Activated naive CD8-positive, alpha-beta T cell (primary cell): ENCODE results near the gene R3HDM4.
A peak's percentile ranks its signal among the peaks of the same experiment; 100 is the strongest.

ENCODE experiments used
- H3K27ac Mint-ChIP-seq: one replicate; pipeline ENCODE4 v1.8.0; 2021; ENCODE audit warnings: mixed read lengths
- H3K27me3 Mint-ChIP-seq: one replicate; pipeline ENCODE4 v1.8.0; 2021; ENCODE audit warnings: mixed read lengths
- H3K36me3 Mint-ChIP-seq: one replicate; pipeline ENCODE4 v1.8.0; 2021; ENCODE audit warnings: mixed read lengths
- H3K4me1 Mint-ChIP-seq: one replicate; pipeline ENCODE4 v1.8.0; 2021; ENCODE audit warnings: low read depth, mixed read lengths
- H3K4me3 Mint-ChIP-seq: one replicate; pipeline ENCODE4 v1.8.0; 2021; ENCODE audit warnings: mild to moderate bottlenecking, mixed read lengths
- H3K9me3 Mint-ChIP-seq: one replicate; pipeline ENCODE4 v1.8.0; 2021; ENCODE audit warnings: low read depth, mixed read lengths

R3HDM4 gene

GRCh38 chr19:873084-873483, 39.9 kb downstream of the R3HDM4 start:
- peaks cover 15% of the 10 kb centered on the region for H3K4me1 Mint-ChIP-seq
- no peaks in the 10 kb centered on the region for H3K9me3 Mint-ChIP-seq
- no peak overlapping the region for H3K4me3 Mint-ChIP-seq
- no peak overlapping the region for H3K27ac Mint-ChIP-seq
- peaks cover 2% of the 10 kb centered on the region for H3K36me3 Mint-ChIP-seq
- H3K27me3 Mint-ChIP-seq: no peaks in the 10 kb centered on the region

GRCh38 chr19:872266-872951, 40.6 kb downstream of the R3HDM4 start:
- peaks cover 2% of the 10 kb centered on the region for H3K36me3 Mint-ChIP-seq
- no peaks in the 10 kb centered on the region for H3K9me3 Mint-ChIP-seq
- no peaks in the 10 kb centered on the region for H3K27me3 Mint-ChIP-seq
- peak overlapping the region; percentile 54 for H3K27ac Mint-ChIP-seq
- H3K4me3 Mint-ChIP-seq: peak overlapping the region; percentile 70
- peaks cover 15% of the 10 kb centered on the region for H3K4me1 Mint-ChIP-seq

- Mint-ChIP-seq H3K9me3 (no peaks in the 10 kb centered on the region), H3K27ac (peak overlapping the region; percentile 41), H3K4me3 (peak overlapping the region; percentile 70), H3K36me3 (peaks cover 2% of the 10 kb centered on the region), H3K27me3 (no peaks in the 10 kb centered on the region), H3K4me1 (peaks cover 15% of the 10 kb centered on the region)
Observed at GRCh38 chr19:871446-872265, 41.4 kb downstream of the R3HDM4 start.

DNA sequence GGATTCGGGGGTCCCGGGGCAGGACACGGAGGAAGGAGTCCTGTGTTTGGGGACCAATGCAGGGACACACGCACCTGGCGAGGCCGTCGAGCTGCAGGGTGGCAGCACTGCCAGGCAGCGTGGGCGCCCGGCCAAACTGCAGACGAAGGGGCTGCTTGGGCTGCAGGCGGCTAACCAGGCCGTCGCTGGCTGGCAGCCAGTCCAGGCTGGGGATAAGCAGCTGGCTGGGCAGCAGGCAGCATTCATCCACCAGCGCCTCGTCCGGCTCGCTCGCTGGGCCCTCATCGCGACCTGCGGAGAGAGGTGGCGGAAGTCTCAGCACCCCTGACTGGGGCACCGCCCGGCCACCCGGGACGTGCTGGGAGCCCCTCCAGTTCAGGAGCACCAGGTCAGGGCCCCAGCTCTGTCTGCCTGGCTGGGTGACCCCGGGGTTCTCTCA, 42.0 kb downstream of the R3HDM4 start:
- H3K27me3 Mint-ChIP-seq: no peaks in the 10 kb centered on the region
- H3K4me3 Mint-ChIP-seq: no peak overlapping the region
- no peaks in the 10 kb centered on the region for H3K9me3 Mint-ChIP-seq
- H3K27ac Mint-ChIP-seq: no peak overlapping the region
- peaks cover 15% of the 10 kb centered on the region for H3K4me1 Mint-ChIP-seq
- peaks cover 2% of the 10 kb centered on the region for H3K36me3 Mint-ChIP-seq

- Mint-ChIP-seq H3K4me1 (peaks cover 14% of the 10 kb centered on the region), H3K4me3 (peak overlapping the region; percentile 20), H3K9me3 (no peaks in the 10 kb centered on the region), H3K36me3 (peaks cover 2% of the 10 kb centered on the region), H3K27ac (no peak overlapping the region), H3K27me3 (no peaks in the 10 kb centered on the region)
Observed at GRCh38 chr19:870314-870713, 42.7 kb downstream of the R3HDM4 start.

- H3K9me3 Mint-ChIP-seq: no peaks in the 10 kb centered on the region
- no peak overlapping the region for H3K4me3 Mint-ChIP-seq
- no peaks in the 10 kb centered on the region for H3K27me3 Mint-ChIP-seq
- H3K36me3 Mint-ChIP-seq: peaks cover 2% of the 10 kb centered on the region
- peaks cover 14% of the 10 kb centered on the region for H3K4me1 Mint-ChIP-seq
- peak overlapping the region; percentile 50 for H3K27ac Mint-ChIP-seq
Observed at GRCh38 chr19:869245-870177, 43.5 kb downstream of the R3HDM4 start.

- no peak overlapping the region for H3K27ac Mint-ChIP-seq
- no peaks in the 10 kb centered on the region for H3K27me3 Mint-ChIP-seq
- H3K36me3 Mint-ChIP-seq: peaks cover 2% of the 10 kb centered on the region
- peaks cover 16% of the 10 kb centered on the region for H3K4me1 Mint-ChIP-seq
- no peak overlapping the region for H3K4me3 Mint-ChIP-seq
- no peaks in the 10 kb centered on the region for H3K9me3 Mint-ChIP-seq
Observed at GRCh38 chr19:868458-869244, 44.4 kb downstream of the R3HDM4 start.

GRCh38 chr19:867855-868457, 45.1 kb downstream of the R3HDM4 start:
- no peaks in the 10 kb centered on the region for H3K27me3 Mint-ChIP-seq
- H3K4me1 Mint-ChIP-seq: peaks cover 22% of the 10 kb centered on the region
- H3K27ac Mint-ChIP-seq: no peak overlapping the region
- peaks cover 2% of the 10 kb centered on the region for H3K36me3 Mint-ChIP-seq
- H3K9me3 Mint-ChIP-seq: no peaks in the 10 kb centered on the region
- H3K4me3 Mint-ChIP-seq: no peak overlapping the region

DNA sequence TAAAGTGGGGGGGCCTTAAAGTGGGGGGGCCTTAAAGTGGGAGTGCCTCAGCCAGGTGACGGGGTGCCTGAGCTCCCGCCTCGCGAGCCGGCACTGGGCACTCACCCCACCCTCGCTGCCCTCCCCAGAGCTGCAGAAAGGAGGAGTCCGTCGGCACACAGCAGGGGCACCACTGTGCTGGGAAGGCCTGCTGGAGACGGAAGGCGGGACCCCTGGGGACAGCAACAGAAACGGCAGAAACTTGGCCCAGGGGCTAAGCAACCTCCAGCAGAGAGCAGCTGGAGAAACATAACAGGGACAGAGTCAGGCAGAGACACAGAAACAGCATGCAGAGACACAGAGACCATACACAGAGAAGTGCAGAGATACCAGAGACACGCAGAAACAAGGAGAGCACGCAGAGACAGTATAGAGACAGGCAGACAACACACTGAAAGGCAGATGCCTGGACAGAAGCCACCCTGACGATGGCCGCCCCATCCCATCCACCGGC, 45.7 kb downstream of the R3HDM4 start:
- Mint-ChIP-seq H3K4me3 (no peak overlapping the region), H3K27ac (no peak overlapping the region)

GRCh38 chr19:866769-867300, 46.2 kb downstream of the R3HDM4 start:
- Mint-ChIP-seq H3K4me1 (peaks cover 18% of the 10 kb centered on the region), H3K9me3 (no peaks in the 10 kb centered on the region), H3K27me3 (no peaks in the 10 kb centered on the region), H3K36me3 (peaks cover 2% of the 10 kb centered on the region), H3K4me3 (no peak overlapping the region), H3K27ac (no peak overlapping the region)

More for the DNA sequence above, 45.7 kb downstream of the R3HDM4 start:
- Mint-ChIP-seq H3K9me3 (no peaks in the 10 kb centered on the region), H3K4me1 (peaks cover 22% of the 10 kb centered on the region), H3K27me3 (no peaks in the 10 kb centered on the region), H3K36me3 (peaks cover 2% of the 10 kb centered on the region)

- Mint-ChIP-seq H3K27me3 (no peaks in the 10 kb centered on the region), H3K36me3 (no peaks in the 10 kb centered on the region), H3K9me3 (no peaks in the 10 kb centered on the region), H3K4me1 (peaks cover 14% of the 10 kb centered on the region), H3K27ac (no peak overlapping the region), H3K4me3 (peak overlapping the region; percentile 59)
Observed at GRCh38 chr19:863315-863620, 49.8 kb downstream of the R3HDM4 start.

- Mint-ChIP-seq H3K4me3 (peak overlapping the region; percentile 60), H3K4me1 (peaks cover 14% of the 10 kb centered on the region), H3K9me3 (no peaks in the 10 kb centered on the region), H3K27me3 (no peaks in the 10 kb centered on the region), H3K36me3 (no peaks in the 10 kb centered on the region), H3K27ac (no peak overlapping the region)
Observed at GRCh38 chr19:862581-863314, 50.3 kb downstream of the R3HDM4 start.
